Esophagus squamous epithelium (tissue), 4 donors: ENCODE data around the gene DOK5.

ENCODE experiments used
- CTCF ChIP-seq, 6 experiments: fragments of 450-650 bp in 4 of 6; fragments of 200-600 bp in 2 of 6; sonication (generic) in 2 of 6; IDR thresholded peaks; one replicate each; pipeline ENCODE4 v1.5.1; 2016 to 2019; ENCODE audit warnings: antibody characterized with exemption in 6 of 6, mild to moderate bottlenecking in 4 of 6, moderate library complexity in 4 of 6
- POLR2A ChIP-seq, 4 donors: fragments of 450-650 bp; IDR thresholded peaks; one replicate each; pipeline ENCODE4 v1.6.1; 2017; ENCODE audit warnings: antibody characterized with exemption in 4 of 4, mild to moderate bottlenecking in 4 of 4, moderate library complexity in 3 of 4

- no peak for TF ChIP-seq CTCF (IDR thresholded peaks at IDR 0.05)
- TF ChIP-seq POLR2A (IDR thresholded peaks at IDR 0.05), result no peak
Observed at GRCh38 chr20:54651252-54651651, 175.9 kb downstream of the DOK5 start.
